PC-3 (cell line): ENCODE data around the gene CHIT1. TPM values are rescaled to one million over a fixed set of nuclear protein-coding genes. Genes with fewer than 3 reads are reported as not detected.

ENCODE experiments used
- ATAC-seq: fragments of 200-7000 bp; cut with Tn5 transposase; 2 replicates; pipeline ENCODE4 v1.9.1; 2020; ENCODE audit warnings: mild to moderate bottlenecking, moderate library complexity
- BruUV-seq: library from RNA; stranded (reverse); fragments of 400-500 nt; replicated peaks from 2 replicates; lab custom pipeline; 2021; lab: Mats Ljungman, UMichigan
- CTCF ChIA-PET: fragments of 300-600 bp; sonication (Branson Sonifier 250); formaldehyde crosslinking; loops from one replicate; lab custom pipeline; 2022; ENCODE audit warnings: antibody characterized with exemption; lab: Charles Lee
- POLR2A ChIA-PET: fragments of 300-600 bp; sonication (Branson Sonifier 250); formaldehyde crosslinking; loops from one replicate; lab custom pipeline; 2022; ENCODE audit warnings: antibody characterized with exemption; ENCODE audit not compliant: unreplicated experiment; lab: Charles Lee
- DNase-seq: peaks from one replicate; pipeline ENCODE4 v3.0.0-alpha.2; 2015
- H2AFZ ChIP-seq: fragments of 300-600 bp; sonication (generic); 2 replicates; pipeline ENCODE4 v1.6.0; 2016; ENCODE audit warnings: antibody characterized with exemption, low read length
- H3F3A ChIP-seq: fragments of 300-600 bp; sonication (generic); one replicate; pipeline ENCODE4 v1.6.0; 2017; ENCODE audit warnings: antibody characterized with exemption, low read length, control low read depth, mild to moderate bottlenecking; ENCODE audit not compliant: unreplicated experiment
- H3K27ac ChIP-seq: fragments of 300-600 bp; sonication (generic); 2 replicates; pipeline ENCODE4 v1.5.1; 2016; ENCODE audit warnings: mild to moderate bottlenecking, low read length
- H3K27me3 ChIP-seq: fragments of 300-600 bp; sonication (generic); 2 replicates; pipeline ENCODE4 v1.6.1; 2016; ENCODE audit warnings: low read length, mixed read lengths
- H3K36me3 ChIP-seq: fragments of 300-600 bp; sonication (generic); 2 replicates; pipeline ENCODE4 v1.6.1; 2016; ENCODE audit warnings: low read depth, mixed run types, low read length, mixed read lengths
- H3K4me1 ChIP-seq: fragments of 300-600 bp; sonication (generic); 2 replicates; pipeline ENCODE4 v1.5.1; 2016; ENCODE audit warnings: low read length; ENCODE audit not compliant: insufficient read depth
- H3K4me2 ChIP-seq: fragments of 300-600 bp; sonication (generic); 2 replicates; pipeline ENCODE4 v1.6.0; 2016; ENCODE audit warnings: low read length
- H3K4me3 ChIP-seq: fragments of 300-600 bp; sonication (generic); 2 replicates; pipeline ENCODE4 v1.5.1; 2016; ENCODE audit warnings: mild to moderate bottlenecking, low read length, mixed read lengths
- H3K79me2 ChIP-seq: fragments of 300-600 bp; sonication (generic); 2 replicates; pipeline ENCODE4 v1.6.1; 2017; ENCODE audit warnings: low read length, mixed read lengths
- H3K9ac ChIP-seq: fragments of 300-600 bp; sonication (generic); 2 replicates; pipeline ENCODE4 v1.6.0; 2016; ENCODE audit warnings: mild to moderate bottlenecking, low read length
- H3K9me2 ChIP-seq: fragments of 300-600 bp; sonication (generic); replicated peaks from 2 replicates; pipeline ENCODE4 v1.6.1; 2016; ENCODE audit warnings: mixed run types, low read length, mixed read lengths
- H3K9me3 ChIP-seq: fragments of 300-600 bp; sonication (generic); 2 replicates; pipeline ENCODE4 v1.6.1; 2016; ENCODE audit warnings: low read length, mixed read lengths
- H4K20me1 ChIP-seq: fragments of 300-600 bp; sonication (generic); 2 replicates; pipeline ENCODE4 v1.6.1; 2016; ENCODE audit warnings: low read length, mixed read lengths
- EZH2 ChIP-seq: fragments of 300-600 bp; sonication (generic); IDR thresholded peaks from one replicate; pipeline ENCODE4 v1.6.1; 2017; ENCODE audit warnings: antibody characterized with exemption, mild to moderate bottlenecking, low read length; ENCODE audit not compliant: unreplicated experiment
- EZH2phosphoT487 ChIP-seq: fragments of 300-600 bp; sonication (generic); IDR thresholded peaks from 2 replicates; pipeline ENCODE4 v1.6.1; 2018; ENCODE audit warnings: mild to moderate bottlenecking, antibody characterized with exemption, low read length, borderline replicate concordance
- intact Hi-C: fragments of 100-400 bp; cut with micrococcal nuclease; formaldehyde crosslinking; loops from 2 replicates; pipeline ENCODE4 v1.9.0; 2023
- total RNA-seq: library from RNA; depleted of rRNA; stranded (reverse); fragments of >200 nt; gene quantifications from 2 replicates; pipeline ENCODE4 v1.2.3, GENCODE V29; 2014
- TF ChIP-seq, protein P1 (sequence below): fragments of 300-600 bp; sonication (generic); conservative IDR thresholded peaks from 2 replicates; pipeline ENCODE4 v1.5.1; 2017; ENCODE audit warnings: antibody characterized with exemption, low read depth, mild to moderate bottlenecking, low read length

The CHIT1 gene
- total RNA-seq, 1 experiment from 2014 or later: not detected

- peak; percentile 48 for ATAC-seq
- TF ChIP-seq EZH2phosphoT487: no peak
- TF ChIP-seq EZH2: no peak
- TF ChIP-seq, protein P1, sequence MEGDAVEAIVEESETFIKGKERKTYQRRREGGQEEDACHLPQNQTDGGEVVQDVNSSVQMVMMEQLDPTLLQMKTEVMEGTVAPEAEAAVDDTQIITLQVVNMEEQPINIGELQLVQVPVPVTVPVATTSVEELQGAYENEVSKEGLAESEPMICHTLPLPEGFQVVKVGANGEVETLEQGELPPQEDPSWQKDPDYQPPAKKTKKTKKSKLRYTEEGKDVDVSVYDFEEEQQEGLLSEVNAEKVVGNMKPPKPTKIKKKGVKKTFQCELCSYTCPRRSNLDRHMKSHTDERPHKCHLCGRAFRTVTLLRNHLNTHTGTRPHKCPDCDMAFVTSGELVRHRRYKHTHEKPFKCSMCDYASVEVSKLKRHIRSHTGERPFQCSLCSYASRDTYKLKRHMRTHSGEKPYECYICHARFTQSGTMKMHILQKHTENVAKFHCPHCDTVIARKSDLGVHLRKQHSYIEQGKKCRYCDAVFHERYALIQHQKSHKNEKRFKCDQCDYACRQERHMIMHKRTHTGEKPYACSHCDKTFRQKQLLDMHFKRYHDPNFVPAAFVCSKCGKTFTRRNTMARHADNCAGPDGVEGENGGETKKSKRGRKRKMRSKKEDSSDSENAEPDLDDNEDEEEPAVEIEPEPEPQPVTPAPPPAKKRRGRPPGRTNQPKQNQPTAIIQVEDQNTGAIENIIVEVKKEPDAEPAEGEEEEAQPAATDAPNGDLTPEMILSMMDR: no peak
- Histone ChIP-seq H3K9me2 (no peaks in the 10 kb centered on the region), H3K36me3 (no peaks in the 10 kb centered on the region), H2AFZ (no peak overlapping the region), H3K9me3 (no peaks in the 10 kb centered on the region), H3K4me1 (peaks cover 13% of the 10 kb centered on the region), H3K4me2 (peak overlapping the region; percentile 55), H4K20me1 (no peaks in the 10 kb centered on the region), H3K9ac (no peak overlapping the region), H3K27ac (no peak overlapping the region), H3F3A (no peaks in the 10 kb centered on the region), H3K79me2 (no peaks in the 10 kb centered on the region), H3K4me3 (no peak overlapping the region), H3K27me3 (no peaks in the 10 kb centered on the region)
- CTCF ChIA-PET: no interaction called here
- no TSS peak for BruUV-seq
- POLR2A ChIA-PET: no interaction called here
- peak; percentile 41 for DNase-seq
- intact Hi-C loops: no loop called here
Measured at GRCh38 chr1:203178083-203178482, 51.4 kb downstream of the CHIT1 start.

DNA sequence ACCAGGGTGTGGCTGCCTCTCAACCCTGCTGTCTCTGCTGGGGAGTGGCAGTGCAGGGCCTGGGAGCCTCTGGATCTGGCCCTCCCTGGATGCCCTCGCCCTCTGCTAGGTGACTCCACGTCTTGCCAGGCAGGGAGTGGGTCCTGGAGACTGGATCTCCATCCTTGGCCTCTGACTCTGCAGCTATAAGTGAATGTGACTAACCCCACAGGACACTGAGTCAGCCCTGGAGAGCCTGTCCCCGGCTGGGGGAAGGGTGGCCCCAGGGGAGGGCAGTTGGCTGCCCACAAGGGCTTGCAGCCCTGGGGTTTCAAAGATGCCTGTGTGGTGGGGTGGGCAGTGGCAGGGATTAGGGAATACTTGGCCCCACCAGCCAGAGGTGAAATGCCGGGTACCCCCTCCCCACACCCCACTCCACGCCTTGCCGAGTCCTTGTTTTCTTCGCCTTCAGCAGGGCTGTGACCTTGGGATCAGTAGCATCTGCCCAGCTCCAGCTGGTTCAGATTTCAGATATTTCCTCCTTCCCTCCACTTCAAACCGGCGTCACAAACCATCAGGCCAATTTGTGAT lies 51.9 kb downstream of the CHIT1 start:
- Histone ChIP-seq H3F3A (no peaks in the 10 kb centered on the region), H3K4me3 (no peak overlapping the region), H3K36me3 (no peaks in the 10 kb centered on the region), H3K9me2 (no peaks in the 10 kb centered on the region), H2AFZ (no peak overlapping the region), H3K9me3 (no peaks in the 10 kb centered on the region), H3K27me3 (no peaks in the 10 kb centered on the region), H3K9ac (no peak overlapping the region), H4K20me1 (no peaks in the 10 kb centered on the region), H3K4me2 (peak overlapping the region; percentile 55), H3K79me2 (no peaks in the 10 kb centered on the region), H3K4me1 (peaks cover 13% of the 10 kb centered on the region), H3K27ac (no peak overlapping the region)
- peak; percentile 60 for ATAC-seq
- ChIA-PET POLR2A (no interaction called here), CTCF (no interaction called here)
- BruUV-seq: no TSS peak
- peak; percentile 60 for DNase-seq
- intact Hi-C loops: no loop called here
- no peak for TF ChIP-seq EZH2
- TF ChIP-seq EZH2phosphoT487: no peak
- TF ChIP-seq, protein P1: no peak

DNA sequence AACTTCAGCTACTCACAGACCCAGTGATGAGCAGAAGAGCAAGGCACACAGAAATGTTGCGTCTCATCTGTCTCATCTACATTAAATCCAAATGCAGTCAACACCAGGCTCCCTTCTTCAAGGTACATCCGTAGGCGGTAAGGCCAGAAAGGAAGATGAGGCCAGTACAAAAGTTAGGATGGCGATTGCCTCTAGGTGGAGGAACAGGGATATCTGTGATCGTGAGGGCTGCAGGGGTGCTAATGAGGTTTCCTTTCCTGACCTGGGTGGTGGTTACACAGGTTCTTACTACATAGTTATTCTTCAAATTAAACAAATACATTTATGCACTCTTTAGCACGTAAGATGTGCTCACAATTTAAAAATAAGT lies 52.5 kb downstream of the CHIT1 start:
- Histone ChIP-seq H4K20me1 (no peaks in the 10 kb centered on the region), H3K27me3 (no peaks in the 10 kb centered on the region), H3K9me2 (no peaks in the 10 kb centered on the region), H3K36me3 (no peaks in the 10 kb centered on the region), H3K4me1 (peaks cover 13% of the 10 kb centered on the region), H3K9ac (no peak overlapping the region), H3K27ac (no peak overlapping the region), H3F3A (no peaks in the 10 kb centered on the region), H3K4me2 (peak overlapping the region; percentile 55; the same call in 1 of the 2 replicates), H3K9me3 (no peaks in the 10 kb centered on the region), H2AFZ (no peak overlapping the region), H3K79me2 (no peaks in the 10 kb centered on the region), H3K4me3 (no peak overlapping the region)
- POLR2A ChIA-PET: no interaction called here
- TF ChIP-seq, protein P1: no peak
- TF ChIP-seq EZH2phosphoT487 (no peak), EZH2 (no peak)
- no TSS peak for BruUV-seq
- ATAC-seq (no peak), DNase-seq (no peak)
- intact Hi-C loops: no loop called here
- CTCF ChIA-PET: no interaction called here
